ENCODE data around the gene PCNT. TPM values are rescaled to one million over a fixed set of nuclear protein-coding genes. Genes with fewer than 3 reads are reported as not detected.

Gene PCNT
- total and polyA plus RNA-seq, 9 of the 15 experiments (the other 6 are each of a cell fraction or from before 2014, with no cell fraction given), result 9.1 to 53.5 (median 31.3) TPM

DNA sequence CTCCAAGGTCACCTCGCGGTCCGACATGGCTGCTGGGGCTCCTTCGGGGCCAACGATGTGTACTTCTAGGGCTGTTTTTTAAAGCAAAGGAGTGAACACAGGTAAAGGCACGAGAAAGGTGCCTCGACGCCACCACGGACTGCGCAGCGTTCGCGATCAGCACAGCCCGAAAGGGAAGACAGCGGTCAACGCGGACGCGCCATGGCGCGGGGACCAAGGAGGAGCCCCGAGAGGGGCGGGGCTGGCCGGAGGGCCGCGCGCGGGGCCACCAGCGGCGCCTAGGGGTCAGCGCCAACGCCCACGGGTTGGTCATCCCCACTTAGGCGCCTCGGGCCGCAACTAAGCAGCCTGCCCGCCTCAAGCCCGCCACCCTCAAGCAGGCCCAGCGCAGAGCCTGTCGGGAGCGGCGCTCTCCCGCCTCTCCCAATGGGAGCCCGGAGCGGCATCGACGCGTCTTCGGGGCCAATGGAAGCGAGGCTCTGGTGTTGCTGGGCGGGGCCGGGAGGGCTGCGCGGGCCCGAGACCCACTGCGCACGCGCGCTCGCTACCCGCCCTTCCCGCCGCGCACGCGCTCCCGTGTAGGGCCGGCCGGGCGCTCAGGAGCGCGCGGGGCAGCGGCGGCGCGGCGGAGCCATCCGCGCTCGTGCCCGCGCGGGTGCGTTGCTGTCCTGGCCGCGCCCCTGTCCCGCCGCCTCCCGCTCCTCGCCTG, 134.5 kb downstream of the PCNT start, which contains the start of gene DIP2A (continued):
- TF ChIP-seq NRF1 (conservative IDR thresholded peaks at IDR 0.05 in 1 of 2, IDR thresholded peaks at IDR 0.05 in 1 of 2) (peak; percentile 97 to 98), ERF (CRISPR knock-in tag; IDR thresholded peaks at IDR 0.05) (peak; percentile 96), PHF8 (IDR thresholded peaks at IDR 0.05; ENCODE audit: borderline replicate concordance, low read length) (peak; percentile 92), PURB (CRISPR knock-in tag; IDR thresholded peaks at IDR 0.05; ENCODE audit: low read depth) (no peak), POLR2B (IDR thresholded peaks at IDR 0.05; ENCODE audit: low read depth, partially characterized antibody) (peak; percentile 86), KDM1A (IDR thresholded peaks at IDR 0.05) (no peak), YY1 (IDR thresholded peaks at IDR 0.05; ENCODE audit: borderline replicate concordance in 1 of 3, control insufficient read depth in 1 of 3, extremely low read depth in 1 of 3, insufficient read depth in 3 of 3, insufficient read length in 1 of 3, insufficient replicate concordance in 2 of 3, low read depth in 1 of 3, low read length in 2 of 3) (peak in 2 of 3 experiments; percentile 84 to 93), ZNF408 (CRISPR knock-in tag; IDR thresholded peaks at IDR 0.05; ENCODE audit: low read depth) (no peak), KLF13 (tag; IDR thresholded peaks at IDR 0.05; ENCODE audit: borderline replicate concordance, low read depth) (peak; percentile 98), BCOR (IDR thresholded peaks at IDR 0.05) (no peak), CHD2 (IDR thresholded peaks at IDR 0.05; ENCODE audit: low read depth, low read length) (peak; percentile 40), HCFC1 (IDR thresholded peaks at IDR 0.05; ENCODE audit: low read depth, low read length) (peak; percentile 70), POLR2A (conservative IDR thresholded peaks at IDR 0.05) (peak; percentile 96), HDAC8 (tag; IDR thresholded peaks at IDR 0.05) (0 out of 2 replicates have a peak, but pooled peaks have one; percentile 42), ZNF584 (CRISPR knock-in tag; IDR thresholded peaks at IDR 0.05; ENCODE audit: low read depth) (peak; percentile 95; the same call in 1 of the 2 replicates)
- TF ChIP-seq, protein P1, sequence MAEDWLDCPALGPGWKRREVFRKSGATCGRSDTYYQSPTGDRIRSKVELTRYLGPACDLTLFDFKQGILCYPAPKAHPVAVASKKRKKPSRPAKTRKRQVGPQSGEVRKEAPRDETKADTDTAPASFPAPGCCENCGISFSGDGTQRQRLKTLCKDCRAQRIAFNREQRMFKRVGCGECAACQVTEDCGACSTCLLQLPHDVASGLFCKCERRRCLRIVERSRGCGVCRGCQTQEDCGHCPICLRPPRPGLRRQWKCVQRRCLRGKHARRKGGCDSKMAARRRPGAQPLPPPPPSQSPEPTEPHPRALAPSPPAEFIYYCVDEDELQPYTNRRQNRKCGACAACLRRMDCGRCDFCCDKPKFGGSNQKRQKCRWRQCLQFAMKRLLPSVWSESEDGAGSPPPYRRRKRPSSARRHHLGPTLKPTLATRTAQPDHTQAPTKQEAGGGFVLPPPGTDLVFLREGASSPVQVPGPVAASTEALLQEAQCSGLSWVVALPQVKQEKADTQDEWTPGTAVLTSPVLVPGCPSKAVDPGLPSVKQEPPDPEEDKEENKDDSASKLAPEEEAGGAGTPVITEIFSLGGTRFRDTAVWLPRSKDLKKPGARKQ (CRISPR knock-in tag; IDR thresholded peaks at IDR 0.05), result no peak
- TF ChIP-seq, protein P2, sequence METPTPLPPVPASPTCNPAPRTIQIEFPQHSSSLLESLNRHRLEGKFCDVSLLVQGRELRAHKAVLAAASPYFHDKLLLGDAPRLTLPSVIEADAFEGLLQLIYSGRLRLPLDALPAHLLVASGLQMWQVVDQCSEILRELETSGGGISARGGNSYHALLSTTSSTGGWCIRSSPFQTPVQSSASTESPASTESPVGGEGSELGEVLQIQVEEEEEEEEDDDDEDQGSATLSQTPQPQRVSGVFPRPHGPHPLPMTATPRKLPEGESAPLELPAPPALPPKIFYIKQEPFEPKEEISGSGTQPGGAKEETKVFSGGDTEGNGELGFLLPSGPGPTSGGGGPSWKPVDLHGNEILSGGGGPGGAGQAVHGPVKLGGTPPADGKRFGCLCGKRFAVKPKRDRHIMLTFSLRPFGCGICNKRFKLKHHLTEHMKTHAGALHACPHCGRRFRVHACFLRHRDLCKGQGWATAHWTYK (CRISPR knock-in tag; IDR thresholded peaks at IDR 0.05), result peak; percentile 88
- TF ChIP-seq, protein P3, sequence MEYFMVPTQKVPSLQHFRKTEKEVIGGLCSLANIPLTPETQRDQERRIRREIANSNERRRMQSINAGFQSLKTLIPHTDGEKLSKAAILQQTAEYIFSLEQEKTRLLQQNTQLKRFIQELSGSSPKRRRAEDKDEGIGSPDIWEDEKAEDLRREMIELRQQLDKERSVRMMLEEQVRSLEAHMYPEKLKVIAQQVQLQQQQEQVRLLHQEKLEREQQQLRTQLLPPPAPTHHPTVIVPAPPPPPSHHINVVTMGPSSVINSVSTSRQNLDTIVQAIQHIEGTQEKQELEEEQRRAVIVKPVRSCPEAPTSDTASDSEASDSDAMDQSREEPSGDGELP (CRISPR knock-in tag; IDR thresholded peaks at IDR 0.05; ENCODE audit: borderline replicate concordance), result peak; percentile 92
- TF ChIP-seq, protein P4, sequence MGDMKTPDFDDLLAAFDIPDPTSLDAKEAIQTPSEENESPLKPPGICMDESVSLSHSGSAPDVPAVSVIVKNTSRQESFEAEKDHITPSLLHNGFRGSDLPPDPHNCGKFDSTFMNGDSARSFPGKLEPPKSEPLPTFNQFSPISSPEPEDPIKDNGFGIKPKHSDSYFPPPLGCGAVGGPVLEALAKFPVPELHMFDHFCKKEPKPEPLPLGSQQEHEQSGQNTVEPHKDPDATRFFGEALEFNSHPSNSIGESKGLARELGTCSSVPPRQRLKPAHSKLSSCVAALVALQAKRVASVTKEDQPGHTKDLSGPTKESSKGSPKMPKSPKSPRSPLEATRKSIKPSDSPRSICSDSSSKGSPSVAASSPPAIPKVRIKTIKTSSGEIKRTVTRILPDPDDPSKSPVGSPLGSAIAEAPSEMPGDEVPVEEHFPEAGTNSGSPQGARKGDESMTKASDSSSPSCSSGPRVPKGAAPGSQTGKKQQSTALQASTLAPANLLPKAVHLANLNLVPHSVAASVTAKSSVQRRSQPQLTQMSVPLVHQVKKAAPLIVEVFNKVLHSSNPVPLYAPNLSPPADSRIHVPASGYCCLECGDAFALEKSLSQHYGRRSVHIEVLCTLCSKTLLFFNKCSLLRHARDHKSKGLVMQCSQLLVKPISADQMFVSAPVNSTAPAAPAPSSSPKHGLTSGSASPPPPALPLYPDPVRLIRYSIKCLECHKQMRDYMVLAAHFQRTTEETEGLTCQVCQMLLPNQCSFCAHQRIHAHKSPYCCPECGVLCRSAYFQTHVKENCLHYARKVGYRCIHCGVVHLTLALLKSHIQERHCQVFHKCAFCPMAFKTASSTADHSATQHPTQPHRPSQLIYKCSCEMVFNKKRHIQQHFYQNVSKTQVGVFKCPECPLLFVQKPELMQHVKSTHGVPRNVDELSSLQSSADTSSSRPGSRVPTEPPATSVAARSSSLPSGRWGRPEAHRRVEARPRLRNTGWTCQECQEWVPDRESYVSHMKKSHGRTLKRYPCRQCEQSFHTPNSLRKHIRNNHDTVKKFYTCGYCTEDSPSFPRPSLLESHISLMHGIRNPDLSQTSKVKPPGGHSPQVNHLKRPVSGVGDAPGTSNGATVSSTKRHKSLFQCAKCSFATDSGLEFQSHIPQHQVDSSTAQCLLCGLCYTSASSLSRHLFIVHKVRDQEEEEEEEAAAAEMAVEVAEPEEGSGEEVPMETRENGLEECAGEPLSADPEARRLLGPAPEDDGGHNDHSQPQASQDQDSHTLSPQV (IDR thresholded peaks at IDR 0.05), result peak; percentile 78
